Tibial nerve (tissue), 4 donors: ENCODE measurements around the gene COA5.

Source experiments
- CTCF ChIP-seq, 5 experiments: fragments of 200-600 bp in 3 of 5; fragments of 450-650 bp in 2 of 5; sonication (generic) in 3 of 5; IDR thresholded peaks; one replicate each; pipeline ENCODE4 v1.5.1; 2016 to 2019; ENCODE audit warnings: antibody characterized with exemption in 5 of 5, mild to moderate bottlenecking in 3 of 5, moderate library complexity in 2 of 5
- EP300 ChIP-seq, 2 donors: sonication (generic); formaldehyde crosslinking; IDR thresholded peaks; one replicate each; pipeline ENCODE4 v1.6.1; 2017; ENCODE audit warnings: antibody characterized with exemption in 2 of 2, mild to moderate bottlenecking in 1 of 2
- POLR2A ChIP-seq, 2 donors: fragments of 450-650 bp; IDR thresholded peaks; one replicate each; pipeline ENCODE4 v1.6.1; 2017; ENCODE audit warnings: antibody characterized with exemption in 2 of 2, mild to moderate bottlenecking in 2 of 2, moderate library complexity in 2 of 2

- TF ChIP-seq CTCF (IDR thresholded peaks at IDR 0.05), result no peak
- TF ChIP-seq POLR2A (IDR thresholded peaks at IDR 0.05), result no peak
- TF ChIP-seq EP300 (IDR thresholded peaks at IDR 0.05), result no peak
Measured at GRCh38 chr2:98550165-98550564, 58.1 kb downstream of the COA5 start.
